Kidney (tissue), 14 donors: ENCODE measurements around the gene KLC1. TPM values are rescaled to one million over a fixed set of nuclear protein-coding genes. Genes with fewer than 3 reads are reported as not detected.

Experiments
- DNase-seq, 5 donors: peaks; one replicate each; pipeline ENCODE4 v3.0.0-alpha.2; 2013 to 2020
- FAIRE-seq: peaks from 2 replicates; lab custom pipeline; 2012; peaks lifted over from hg19 to GRCh38; lab: Jason Lieb, UNC
- H3K27ac ChIP-seq, 2 donors: one replicate each; pipeline ENCODE4 v1.7.0; 2013; ENCODE audit warnings: low read depth in 2 of 2, low read length in 2 of 2, inconsistent platforms in 1 of 2
- H3K27me3 ChIP-seq: one replicate; pipeline ENCODE4 v1.7.1; 2013; ENCODE audit warnings: low read length, inconsistent platforms; ENCODE audit not compliant: control insufficient read depth, insufficient read depth
- H3K36me3 ChIP-seq, 3 donors: one replicate each; pipeline versions ENCODE4 v1.7.0 to v1.7.1; 2013; ENCODE audit warnings: low read length in 3 of 3, control low read depth in 1 of 3, inconsistent platforms in 1 of 3; ENCODE audit not compliant: insufficient read depth in 3 of 3, control insufficient read depth in 2 of 3
- H3K4me1 ChIP-seq, 3 donors: one replicate each; pipeline versions ENCODE4 v1.7.0 to v1.7.1; 2013; ENCODE audit warnings: low read length in 3 of 3, inconsistent platforms in 1 of 3, low read depth in 1 of 3; ENCODE audit not compliant: control insufficient read depth in 2 of 3, insufficient read depth in 2 of 3
- H3K4me3 ChIP-seq, 3 donors: one replicate each; pipeline versions ENCODE4 v1.7.0 to v1.8.1; 2013; ENCODE audit warnings: low read length in 3 of 3, control low read depth in 1 of 3, inconsistent platforms in 1 of 3
- H3K9ac ChIP-seq, 3 donors: one replicate each; pipeline versions ENCODE4 v1.7.0 to v1.7.1; 2013; ENCODE audit warnings: low read length in 3 of 3, control low read depth in 1 of 3, inconsistent platforms in 1 of 3
- H3K9me3 ChIP-seq, 3 donors: one replicate each; pipeline versions ENCODE4 v1.7.0 to v1.7.1; 2013; ENCODE audit warnings: low read length in 3 of 3, control low read depth in 1 of 3, inconsistent platforms in 1 of 3; ENCODE audit not compliant: control insufficient read depth in 2 of 3, insufficient read depth in 1 of 3
- intact Hi-C: fragments of 100-400 bp; cut with DNase I; formaldehyde crosslinking; loops from one replicate; pipeline ENCODE4 v1.11.1; 2022
- polyA plus RNA-seq: library from polyadenylated mRNA; stranded (reverse); fragments of 350-450 nt; fragmentation: Illumina TruSeq; extraction: RNeasy Lipid Tissue Mini Kit (QIAGEN cat#74804); gene quantifications from one replicate; pipeline ENCODE4 v1.2.3, GENCODE V29; 2014; ENCODE audit warnings: low read depth, low replicate concordance; ENCODE audit not compliant: insufficient read depth
- total RNA-seq: library from RNA; stranded (reverse); fragmentation: NEBNext Ultra II Directional; extraction: Animal tissue kit (Norgen Biotek cat#: 25700); gene quantifications from one replicate; pipeline ENCODE4 v1.2.1, GENCODE V29; 2021
- TF ChIP-seq, protein P1 (sequence below): IDR thresholded peaks from 3 replicates; pipeline ENCODE4 v1.5.1; 2012; ENCODE audit warnings: mild to moderate bottlenecking, moderate library complexity, borderline replicate concordance; ENCODE audit not compliant: insufficient read depth; ENCODE audit errors: extremely low read depth
- donor health status: control.
- donor health status: control.
- donor health status: control.
- donor health status: control.
- donor health status: control.
- donor health status: DM: yes; HTN: yes; CAD: no.
- donor health status: Normal renal cell carcinoma (clear cell type).

Gene KLC1
- total and polyA plus RNA-seq, 2 donors from 2014 or later: 49.8 to 152 TPM

DNA sequence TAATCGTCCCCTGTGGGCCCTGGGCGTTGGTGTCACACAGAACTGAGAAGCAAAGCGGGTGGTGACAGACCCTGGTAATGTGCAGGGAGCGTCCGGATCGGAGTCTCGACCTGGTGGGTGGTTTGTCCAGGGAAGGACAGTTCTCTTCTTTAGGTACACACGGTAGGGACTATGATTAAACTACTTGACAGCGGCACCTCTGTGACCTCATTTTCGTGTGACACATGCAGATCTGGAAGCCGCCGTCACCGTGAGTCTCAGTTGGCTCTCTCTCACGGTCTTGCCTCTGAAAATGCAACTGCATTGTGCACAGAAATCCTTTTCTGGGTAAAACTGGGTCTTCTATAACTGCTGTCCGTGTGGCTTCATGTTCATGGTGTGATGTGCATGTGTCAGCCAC is 54.1 kb downstream of the KLC1 start:
- Histone ChIP-seq H3K9ac (no peak overlapping the region), H3K27me3 (no peaks in the 10 kb centered on the region), H3K36me3 (peaks cover 10 to 59% (median 43%) of the 10 kb centered on the region in 3 donors), H3K9me3 (no peaks in the 10 kb centered on the region), H3K4me3 (no peak overlapping the region), H3K27ac (no peak overlapping the region), H3K4me1 (no peaks in the 10 kb centered on the region)
- intact Hi-C loops: no loop called here
- no peak for DNase-seq
- TF ChIP-seq, protein P1, sequence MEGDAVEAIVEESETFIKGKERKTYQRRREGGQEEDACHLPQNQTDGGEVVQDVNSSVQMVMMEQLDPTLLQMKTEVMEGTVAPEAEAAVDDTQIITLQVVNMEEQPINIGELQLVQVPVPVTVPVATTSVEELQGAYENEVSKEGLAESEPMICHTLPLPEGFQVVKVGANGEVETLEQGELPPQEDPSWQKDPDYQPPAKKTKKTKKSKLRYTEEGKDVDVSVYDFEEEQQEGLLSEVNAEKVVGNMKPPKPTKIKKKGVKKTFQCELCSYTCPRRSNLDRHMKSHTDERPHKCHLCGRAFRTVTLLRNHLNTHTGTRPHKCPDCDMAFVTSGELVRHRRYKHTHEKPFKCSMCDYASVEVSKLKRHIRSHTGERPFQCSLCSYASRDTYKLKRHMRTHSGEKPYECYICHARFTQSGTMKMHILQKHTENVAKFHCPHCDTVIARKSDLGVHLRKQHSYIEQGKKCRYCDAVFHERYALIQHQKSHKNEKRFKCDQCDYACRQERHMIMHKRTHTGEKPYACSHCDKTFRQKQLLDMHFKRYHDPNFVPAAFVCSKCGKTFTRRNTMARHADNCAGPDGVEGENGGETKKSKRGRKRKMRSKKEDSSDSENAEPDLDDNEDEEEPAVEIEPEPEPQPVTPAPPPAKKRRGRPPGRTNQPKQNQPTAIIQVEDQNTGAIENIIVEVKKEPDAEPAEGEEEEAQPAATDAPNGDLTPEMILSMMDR: no peak
- FAIRE-seq: no peak

DNA sequence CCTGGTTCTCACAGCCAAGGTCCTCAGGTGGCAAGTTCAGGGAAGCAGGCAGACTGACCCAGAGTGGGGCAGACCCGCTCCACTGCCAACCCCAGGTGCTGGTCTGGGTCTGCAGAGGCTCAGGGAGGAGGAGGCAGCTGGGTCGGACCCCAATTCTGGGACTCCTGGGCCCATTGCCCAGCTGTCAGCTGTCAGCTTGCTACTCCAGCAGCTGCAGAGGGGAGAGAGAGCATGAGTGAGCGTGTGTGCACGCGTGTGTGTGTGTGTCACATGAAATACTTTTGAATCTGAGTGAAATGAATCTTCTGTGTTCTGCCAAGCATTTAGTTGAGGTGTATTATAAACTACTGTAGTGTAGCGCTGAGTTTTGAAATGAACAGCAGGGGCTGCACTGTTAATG is 55.5 kb downstream of the KLC1 start:
- H3K4me3 ChIP-seq: no peak overlapping the region
- TF ChIP-seq, protein P1: no peak
- H3K36me3 ChIP-seq: peaks cover 14 to 60% (median 37%) of the 10 kb centered on the region in 3 donors
- no peak for DNase-seq
- no peaks in the 10 kb centered on the region for H3K4me1 ChIP-seq
- H3K27ac ChIP-seq: no peak overlapping the region
- no peaks in the 10 kb centered on the region for H3K27me3 ChIP-seq
- no peaks in the 10 kb centered on the region for H3K9me3 ChIP-seq
- intact Hi-C loops: no loop called here
- no peak overlapping the region for H3K9ac ChIP-seq
- FAIRE-seq: no peak

DNA sequence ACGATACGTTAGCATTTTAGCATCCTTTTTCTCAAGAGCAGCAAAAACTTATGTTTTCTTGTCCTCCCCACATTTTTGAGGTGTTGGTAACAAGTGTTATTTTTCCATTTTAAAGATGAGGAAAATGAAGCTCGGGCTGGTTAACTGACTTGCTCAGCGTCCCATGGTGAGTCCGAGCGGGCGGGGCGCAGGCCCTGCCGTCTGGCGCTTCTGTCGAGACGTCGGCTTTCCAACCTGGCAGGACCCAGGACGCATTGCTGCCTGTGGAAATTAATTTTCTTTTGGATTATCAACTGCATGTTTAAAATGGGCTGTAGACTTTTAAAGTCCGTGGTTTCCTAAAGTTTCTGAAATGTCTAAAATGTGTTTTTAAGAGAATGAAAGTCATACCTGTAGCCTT is 55.9 kb downstream of the KLC1 start:
- no peak overlapping the region for H3K9ac ChIP-seq
- DNase-seq: no peak
- TF ChIP-seq, protein P1: no peak
- H3K4me1 ChIP-seq: no peaks in the 10 kb centered on the region
- intact Hi-C loops: no loop called here
- H3K27me3 ChIP-seq: no peaks in the 10 kb centered on the region
- H3K36me3 ChIP-seq: peaks cover 14 to 56% (median 37%) of the 10 kb centered on the region in 3 donors
- no peak overlapping the region for H3K4me3 ChIP-seq
- no peaks in the 10 kb centered on the region for H3K9me3 ChIP-seq
- FAIRE-seq: no peak
- H3K27ac ChIP-seq: no peak overlapping the region
